Esophagus muscularis mucosa (tissue), 4 donors: ENCODE measurements around the gene RHBDL1. TPM values are rescaled to one million over a fixed set of nuclear protein-coding genes. Genes with fewer than 3 reads are reported as not detected.

Experiments used
- DNase-seq: peaks from one replicate; pipeline ENCODE4 v3.0.0-alpha.2; 2017; ENCODE audit errors: extremely low spot score
- H3K27ac ChIP-seq, 4 donors: fragments of 200-600 bp; sonication (generic); replicated peaks in 1 of 4; 1 replicate in 3 of 4; 2 replicates in 1 of 4; pipeline ENCODE4 v1.5.1; 2016 to 2019; ENCODE audit warnings: mild to moderate bottlenecking in 1 of 4
- H3K27me3 ChIP-seq, 4 donors: fragments of 200-600 bp; sonication (generic); one replicate each; pipeline versions ENCODE4 v1.5.1 to v1.6.0; 2016 to 2019
- H3K36me3 ChIP-seq, 4 donors: fragments of 200-600 bp; sonication (generic); one replicate each; pipeline ENCODE4 v1.5.1; 2016 to 2019
- H3K4me1 ChIP-seq, 4 donors: fragments of 200-600 bp; sonication (generic); one replicate each; pipeline ENCODE4 v1.5.1; 2016 to 2019
- H3K4me3 ChIP-seq, 4 donors: fragments of 200-600 bp; sonication (generic); 1 replicate in 2 of 4; 2 replicates in 2 of 4; pipeline ENCODE4 v1.5.1; 2016 to 2019; ENCODE audit warnings: mild to moderate bottlenecking in 4 of 4, moderate library complexity in 1 of 4
- H3K9me3 ChIP-seq, 4 donors: fragments of 200-600 bp; sonication (generic); 1 replicate in 3 of 4; 2 replicates in 1 of 4; pipeline ENCODE4 v1.5.1; 2016 to 2019
- EP300 ChIP-seq: sonication (generic); formaldehyde crosslinking; IDR thresholded peaks from one replicate; pipeline ENCODE4 v1.6.1; 2017; ENCODE audit warnings: antibody characterized with exemption
- POLR2A ChIP-seq: fragments of 450-650 bp; IDR thresholded peaks from one replicate; pipeline ENCODE4 v1.6.1; 2017; ENCODE audit warnings: antibody characterized with exemption, moderate library complexity, mild to moderate bottlenecking, low read depth
- POLR2AphosphoS5 ChIP-seq, 2 donors: sonication (generic); formaldehyde crosslinking; IDR thresholded peaks; one replicate each; pipeline ENCODE4 v1.6.1; 2017; ENCODE audit warnings: antibody characterized with exemption in 2 of 2
- WGBS: methylation state at CpG from one replicate; pipeline ENCODE4 v1.1.5; 2018; 5-methylcytosine and 5-hydroxymethylcytosine counted together
- intact Hi-C: fragments of 100-400 bp; cut with DNase I; formaldehyde crosslinking; loops from one replicate; pipeline ENCODE4 v1.15.1; 2023
- total RNA-seq, 4 donors: library from RNA; depleted of rRNA; stranded (reverse); fragments of >200 nt; gene quantifications; one replicate each; pipeline versions ENCODE4 v1.1.0 to v1.2.1, GENCODE V29; 2016
- TF ChIP-seq, protein P1 (sequence below), 3 experiments: fragments of 200-600 bp in 2 of 3; fragments of 450-650 bp in 1 of 3; sonication (generic) in 2 of 3; IDR thresholded peaks; one replicate each; pipeline ENCODE4 v1.5.1; 2017 to 2019; ENCODE audit warnings: antibody characterized with exemption in 3 of 3, mild to moderate bottlenecking in 2 of 3, moderate library complexity in 1 of 3

The RHBDL1 gene
- total RNA-seq, 4 donors from 2014 or later, result 0.17 to 2.0 (median 0.66) TPM

DNA sequence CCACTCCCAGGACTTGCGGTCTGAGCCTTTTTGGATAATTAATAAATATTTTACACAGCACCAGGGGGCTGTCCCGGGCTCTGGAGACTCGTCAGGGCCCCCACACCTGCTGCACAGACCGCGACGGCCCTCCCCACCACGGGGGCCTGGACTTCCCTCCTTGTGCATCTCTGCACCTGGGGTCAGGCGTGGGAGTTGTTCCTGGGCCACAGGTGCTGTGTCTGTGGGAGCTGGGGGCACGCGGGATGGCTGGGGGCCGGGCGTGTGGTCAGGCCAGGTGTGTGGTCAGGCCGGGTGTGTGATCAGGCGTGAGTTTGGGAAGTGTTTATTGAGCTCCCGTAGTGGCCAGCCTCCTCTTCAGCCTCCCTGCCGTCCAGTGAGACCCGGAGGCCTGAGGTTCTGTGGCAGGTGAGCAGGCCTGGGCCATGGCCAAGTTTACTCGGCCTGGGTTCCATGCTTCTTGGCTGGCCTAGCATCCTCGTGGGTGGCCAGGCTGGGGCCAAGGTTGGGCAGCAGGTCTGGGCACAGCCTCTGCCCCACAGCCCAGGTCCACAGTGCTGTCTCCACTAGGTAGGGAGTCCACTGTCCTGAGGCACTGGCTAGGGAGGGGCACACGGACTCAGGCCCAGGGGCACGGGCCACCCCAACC, 2.9 kb downstream of the RHBDL1 start:
- TF ChIP-seq EP300 (no peak), POLR2A (no peak), POLR2AphosphoS5 (IDR thresholded peaks at IDR 0.05) (no peak)
- TF ChIP-seq, protein P1, sequence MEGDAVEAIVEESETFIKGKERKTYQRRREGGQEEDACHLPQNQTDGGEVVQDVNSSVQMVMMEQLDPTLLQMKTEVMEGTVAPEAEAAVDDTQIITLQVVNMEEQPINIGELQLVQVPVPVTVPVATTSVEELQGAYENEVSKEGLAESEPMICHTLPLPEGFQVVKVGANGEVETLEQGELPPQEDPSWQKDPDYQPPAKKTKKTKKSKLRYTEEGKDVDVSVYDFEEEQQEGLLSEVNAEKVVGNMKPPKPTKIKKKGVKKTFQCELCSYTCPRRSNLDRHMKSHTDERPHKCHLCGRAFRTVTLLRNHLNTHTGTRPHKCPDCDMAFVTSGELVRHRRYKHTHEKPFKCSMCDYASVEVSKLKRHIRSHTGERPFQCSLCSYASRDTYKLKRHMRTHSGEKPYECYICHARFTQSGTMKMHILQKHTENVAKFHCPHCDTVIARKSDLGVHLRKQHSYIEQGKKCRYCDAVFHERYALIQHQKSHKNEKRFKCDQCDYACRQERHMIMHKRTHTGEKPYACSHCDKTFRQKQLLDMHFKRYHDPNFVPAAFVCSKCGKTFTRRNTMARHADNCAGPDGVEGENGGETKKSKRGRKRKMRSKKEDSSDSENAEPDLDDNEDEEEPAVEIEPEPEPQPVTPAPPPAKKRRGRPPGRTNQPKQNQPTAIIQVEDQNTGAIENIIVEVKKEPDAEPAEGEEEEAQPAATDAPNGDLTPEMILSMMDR (IDR thresholded peaks at IDR 0.05), result no peak
- WGBS, result 79% methylated on average over 11 of the region's 21 CpGs

GRCh38 chr16:678858-679813, 3.7 kb downstream of the RHBDL1 start:
- Histone ChIP-seq H3K4me3 (peak overlapping the region; percentile 81 to 98 (median 96)), H3K9me3 (no peaks in the 10 kb centered on the region), H3K27ac (peak overlapping the region; percentile 93 to 98 (median 96)), H3K27me3 (peaks cover 0 to 5% (median 0%) of the 10 kb centered on the region in 4 donors), H3K4me1 (peaks cover 49 to 70% (median 63%) of the 10 kb centered on the region in 4 donors), H3K36me3 (peaks cover 16 to 23% (median 23%) of the 10 kb centered on the region in 4 donors)
- DNase-seq, result no peak
- intact Hi-C loops, result no loop called here
- WGBS, result 4% methylated on average over 17 of the region's 52 CpGs
- TF ChIP-seq EP300 (no peak), POLR2AphosphoS5 (IDR thresholded peaks at IDR 0.05) (peak in 1 of 2 donors; percentile 25)

More for the DNA sequence above, 2.9 kb downstream of the RHBDL1 start:
- DNase-seq, result no peak
- Histone ChIP-seq H3K27me3 (peaks cover 0 to 5% (median 0%) of the 10 kb centered on the region in 4 donors), H3K27ac (peak overlapping the region in 1 of 4 donors; percentile 96), H3K9me3 (no peaks in the 10 kb centered on the region), H3K4me3 (no peak overlapping the region), H3K36me3 (peaks cover 20 to 29% (median 29%) of the 10 kb centered on the region in 4 donors), H3K4me1 (peaks cover 45 to 66% (median 57%) of the 10 kb centered on the region in 4 donors)
- intact Hi-C loops, result no loop called here

- peaks cover 16 to 23% (median 22%) of the 10 kb centered on the region in 4 donors for H3K36me3 ChIP-seq
- peak; percentile 98 for DNase-seq
- H3K4me1 ChIP-seq, result peaks cover 53 to 68% (median 66%) of the 10 kb centered on the region in 4 donors
- H3K9me3 ChIP-seq, result no peaks in the 10 kb centered on the region
- peaks cover 0 to 5% (median 0%) of the 10 kb centered on the region in 4 donors for H3K27me3 ChIP-seq
- TF ChIP-seq POLR2A (no peak), EP300 (no peak), POLR2AphosphoS5 (IDR thresholded peaks at IDR 0.05) (peak; percentile 68 to 71)
- TF ChIP-seq, protein P1 (IDR thresholded peaks at IDR 0.05), result peak in 1 of 3 experiments; percentile 19
- peak within 1 kb of the TSS; percentile 81 to 98 (median 96) for H3K4me3 ChIP-seq
- WGBS, result 0% methylated on average over 7 of the region's 91 CpGs
- H3K27ac ChIP-seq, result peak within 1 kb of the TSS; percentile 93 to 98 (median 96)
- intact Hi-C loops, result no loop called here
These were observed 4.5 kb downstream of the RHBDL1 start, which contains the start of gene STUB1 for GRCh38 chr16:679814-680624. TSS of gene STUB1 (plus strand) at chr16:680410. CDS start at chr16:680526, 116 bp downstream.

GRCh38 chr16:680625-680945, 5.1 kb downstream of the RHBDL1 start:
- intact Hi-C loops, result no loop called here
- H3K9me3 ChIP-seq, result no peaks in the 10 kb centered on the region
- peak overlapping the region; percentile 93 to 98 (median 96) for H3K27ac ChIP-seq
- no CpG with 5 or more reads among the region's 38 CpGs for WGBS
- H3K36me3 ChIP-seq, result peaks cover 16 to 27% (median 24%) of the 10 kb centered on the region in 4 donors
- H3K4me1 ChIP-seq, result peaks cover 55 to 68% (median 66%) of the 10 kb centered on the region in 4 donors
- TF ChIP-seq POLR2AphosphoS5 (IDR thresholded peaks at IDR 0.05) (no peak), EP300 (no peak), POLR2A (no peak)
- TF ChIP-seq, protein P1 (IDR thresholded peaks at IDR 0.05), result no peak
- peaks cover 0 to 5% (median 0%) of the 10 kb centered on the region in 4 donors for H3K27me3 ChIP-seq
- H3K4me3 ChIP-seq, result peak overlapping the region; percentile 81 to 98 (median 96)
- no peak for DNase-seq
